A673 (cell line): ENCODE results near the gene PTX4. TPM values are rescaled to one million over a fixed set of nuclear protein-coding genes. Genes with fewer than 3 reads are reported as not detected.

ENCODE experiments used
- BruUV-seq: library from RNA; stranded (reverse); fragments of 400-500 nt; replicated peaks from 2 replicates; lab custom pipeline; 2021; lab: Mats Ljungman, UMichigan
- CTCF ChIA-PET: fragments of 300-600 bp; sonication (Branson Sonifier 250); formaldehyde crosslinking; loops from one replicate; lab custom pipeline; 2022; ENCODE audit warnings: antibody characterized with exemption; lab: Charles Lee
- POLR2A ChIA-PET: fragments of 300-600 bp; sonication (Branson Sonifier 250); formaldehyde crosslinking; loops from one replicate; lab custom pipeline; 2022; ENCODE audit warnings: antibody characterized with exemption; ENCODE audit not compliant: low non-redundant PET; lab: Charles Lee
- DNase-seq: peaks from one replicate; pipeline ENCODE4 v3.0.0-alpha.2; 2015; ENCODE audit warnings: low spot score
- H3K27ac ChIP-seq: fragments of 200-600 bp; sonication (generic); 2 replicates; pipeline ENCODE4 v1.5.1; 2016; ENCODE audit warnings: mixed run types, low read depth, mild to moderate bottlenecking, mixed read lengths, antibody characterized with exemption, low read length; ENCODE audit not compliant: poor library complexity, severe bottlenecking
- H3K27me3 ChIP-seq: fragments of 200-600 bp; sonication (generic); replicated peaks from 2 replicates; pipeline ENCODE4 v1.6.1; 2017; ENCODE audit warnings: mixed run types, low read depth, mild to moderate bottlenecking, mixed read lengths, antibody characterized with exemption, low read length; ENCODE audit not compliant: insufficient read depth, poor library complexity
- H3K36me3 ChIP-seq: fragments of 200-600 bp; sonication (generic); 2 replicates; pipeline ENCODE4 v1.6.1; 2016; ENCODE audit warnings: mixed run types, mild to moderate bottlenecking, mixed read lengths, antibody characterized with exemption, low read length; ENCODE audit not compliant: insufficient read depth, poor library complexity, severe bottlenecking
- H3K4me1 ChIP-seq: fragments of 200-600 bp; sonication (generic); 2 replicates; pipeline ENCODE4 v1.6.1; 2017; ENCODE audit warnings: mixed run types, mild to moderate bottlenecking, mixed read lengths, antibody characterized with exemption, low read length; ENCODE audit not compliant: insufficient read depth, poor library complexity, severe bottlenecking
- H3K4me3 ChIP-seq: fragments of 200-600 bp; sonication (generic); 2 replicates; pipeline ENCODE4 v1.5.1; 2016; ENCODE audit warnings: low read depth, mixed run types, mild to moderate bottlenecking, mixed read lengths, low read length; ENCODE audit not compliant: poor library complexity, severe bottlenecking
- H3K9me3 ChIP-seq: fragments of 200-600 bp; sonication (generic); 2 replicates; pipeline ENCODE4 v1.6.1; 2016; ENCODE audit warnings: mixed run types, low read depth, mild to moderate bottlenecking, mixed read lengths, antibody characterized with exemption, low read length; ENCODE audit not compliant: poor library complexity, severe bottlenecking
- EZH2 ChIP-seq: fragments of 200-600 bp; sonication (generic); IDR thresholded peaks from 2 replicates; pipeline ENCODE4 v1.6.1; 2017; ENCODE audit warnings: borderline replicate concordance, low read depth, mild to moderate bottlenecking, mixed read lengths, antibody characterized with exemption, low read length; ENCODE audit not compliant: poor library complexity, severe bottlenecking
- intact Hi-C: fragments of 100-400 bp; cut with micrococcal nuclease; formaldehyde crosslinking; loops from one replicate; pipeline ENCODE4 v1.10.0; 2022; ENCODE audit not compliant: unreplicated experiment
- total RNA-seq: library from RNA; stranded (reverse); gene quantifications from 2 replicates; pipeline ENCODE4 v1.2.3, GENCODE V29; 2021
- TF ChIP-seq, protein P1 (sequence below): fragments of 300-800, 200-600 bp; sonication (generic); conservative IDR thresholded peaks from 2 replicates; pipeline ENCODE4 v1.5.1; 2017; ENCODE audit warnings: low read depth, mild to moderate bottlenecking, antibody characterized with exemption, low read length, moderate library complexity, mixed read lengths

Gene PTX4
- total RNA-seq, 1 experiment from 2014 or later: not detected

DNA sequence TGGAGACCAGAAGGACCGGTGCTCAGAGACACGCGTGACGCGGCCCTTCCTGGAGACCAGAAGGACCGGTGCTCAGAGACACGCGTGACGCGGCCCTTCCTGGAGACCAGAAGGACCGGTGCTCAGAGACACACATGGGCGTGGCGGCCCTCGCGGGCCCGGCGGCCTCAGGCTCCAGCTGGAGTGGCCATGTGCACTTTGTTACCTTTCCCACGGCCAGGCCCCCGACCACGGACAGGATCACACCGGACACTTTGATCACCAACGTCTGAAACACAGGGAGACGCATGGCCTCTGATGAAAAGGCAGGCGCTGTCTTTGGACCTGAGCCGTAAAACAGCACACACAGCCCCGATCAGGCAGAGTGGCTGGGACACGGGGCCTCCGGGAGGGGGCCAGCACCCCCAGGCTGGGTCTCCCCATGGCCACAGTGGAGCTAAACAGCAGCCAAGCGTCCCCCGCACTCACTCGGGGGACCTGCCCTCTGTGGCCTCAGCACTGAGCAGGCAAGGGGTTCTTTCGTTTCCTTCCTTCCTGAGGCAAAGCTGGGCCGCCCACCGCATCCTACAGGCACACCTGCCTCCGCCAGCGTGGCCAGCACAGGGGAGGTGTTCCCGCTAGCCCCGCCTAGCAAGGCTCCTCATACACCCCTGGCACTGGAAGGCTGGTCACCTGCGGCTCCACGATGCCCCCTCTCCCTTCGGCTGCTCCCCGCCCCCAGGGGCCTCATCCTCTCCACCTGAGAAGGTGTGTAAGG is 31.1 kb downstream of the PTX4 start:
- Histone ChIP-seq H3K36me3 (peaks cover under 1% of the 10 kb centered on the region), H3K4me3 (no peak overlapping the region), H3K27me3 (no peaks in the 10 kb centered on the region), H3K9me3 (no peaks in the 10 kb centered on the region), H3K4me1 (no peaks in the 10 kb centered on the region), H3K27ac (no peak overlapping the region)
- CTCF ChIA-PET: no interaction called here
- BruUV-seq: no TSS peak
- intact Hi-C loops: no loop called here
- POLR2A ChIA-PET: no interaction called here
- DNase-seq: no peak
- TF ChIP-seq, protein P1, sequence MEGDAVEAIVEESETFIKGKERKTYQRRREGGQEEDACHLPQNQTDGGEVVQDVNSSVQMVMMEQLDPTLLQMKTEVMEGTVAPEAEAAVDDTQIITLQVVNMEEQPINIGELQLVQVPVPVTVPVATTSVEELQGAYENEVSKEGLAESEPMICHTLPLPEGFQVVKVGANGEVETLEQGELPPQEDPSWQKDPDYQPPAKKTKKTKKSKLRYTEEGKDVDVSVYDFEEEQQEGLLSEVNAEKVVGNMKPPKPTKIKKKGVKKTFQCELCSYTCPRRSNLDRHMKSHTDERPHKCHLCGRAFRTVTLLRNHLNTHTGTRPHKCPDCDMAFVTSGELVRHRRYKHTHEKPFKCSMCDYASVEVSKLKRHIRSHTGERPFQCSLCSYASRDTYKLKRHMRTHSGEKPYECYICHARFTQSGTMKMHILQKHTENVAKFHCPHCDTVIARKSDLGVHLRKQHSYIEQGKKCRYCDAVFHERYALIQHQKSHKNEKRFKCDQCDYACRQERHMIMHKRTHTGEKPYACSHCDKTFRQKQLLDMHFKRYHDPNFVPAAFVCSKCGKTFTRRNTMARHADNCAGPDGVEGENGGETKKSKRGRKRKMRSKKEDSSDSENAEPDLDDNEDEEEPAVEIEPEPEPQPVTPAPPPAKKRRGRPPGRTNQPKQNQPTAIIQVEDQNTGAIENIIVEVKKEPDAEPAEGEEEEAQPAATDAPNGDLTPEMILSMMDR: no peak
- TF ChIP-seq EZH2: no peak

DNA sequence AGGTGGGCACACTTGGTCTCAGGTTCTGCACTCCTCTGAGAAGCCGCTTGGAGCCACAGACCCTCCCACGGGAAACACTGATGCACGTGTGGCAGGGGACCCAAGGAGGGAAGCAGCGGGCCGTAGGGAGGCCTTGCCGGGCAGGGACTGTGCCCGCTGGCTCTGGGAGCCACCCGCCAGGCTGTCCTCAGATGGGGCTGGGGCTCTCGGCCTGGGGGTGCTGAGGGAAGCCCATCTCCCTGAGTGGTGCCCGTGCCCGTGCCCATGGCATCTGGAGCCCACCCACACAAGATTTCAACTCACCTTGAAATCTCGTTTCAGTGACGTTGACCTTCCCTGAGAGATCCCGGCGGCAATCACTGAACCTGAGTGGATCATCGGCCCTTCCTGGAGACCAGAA is 31.8 kb downstream of the PTX4 start:
- Histone ChIP-seq H3K27me3 (no peaks in the 10 kb centered on the region), H3K4me3 (no peak overlapping the region), H3K4me1 (no peaks in the 10 kb centered on the region), H3K27ac (no peak overlapping the region), H3K9me3 (no peaks in the 10 kb centered on the region), H3K36me3 (peaks cover 3% of the 10 kb centered on the region)
- intact Hi-C loops: no loop called here
- DNase-seq: no peak
- CTCF ChIA-PET: interaction anchor here (0.7 kb wide), 1 partner anchor 400 kb away, joined by 3 read pairs; no protein-coding TSS in a partner anchor
- no TSS peak for BruUV-seq
- TF ChIP-seq, protein P1: no peak
- no peak for TF ChIP-seq EZH2
- POLR2A ChIA-PET: no interaction called here

DNA sequence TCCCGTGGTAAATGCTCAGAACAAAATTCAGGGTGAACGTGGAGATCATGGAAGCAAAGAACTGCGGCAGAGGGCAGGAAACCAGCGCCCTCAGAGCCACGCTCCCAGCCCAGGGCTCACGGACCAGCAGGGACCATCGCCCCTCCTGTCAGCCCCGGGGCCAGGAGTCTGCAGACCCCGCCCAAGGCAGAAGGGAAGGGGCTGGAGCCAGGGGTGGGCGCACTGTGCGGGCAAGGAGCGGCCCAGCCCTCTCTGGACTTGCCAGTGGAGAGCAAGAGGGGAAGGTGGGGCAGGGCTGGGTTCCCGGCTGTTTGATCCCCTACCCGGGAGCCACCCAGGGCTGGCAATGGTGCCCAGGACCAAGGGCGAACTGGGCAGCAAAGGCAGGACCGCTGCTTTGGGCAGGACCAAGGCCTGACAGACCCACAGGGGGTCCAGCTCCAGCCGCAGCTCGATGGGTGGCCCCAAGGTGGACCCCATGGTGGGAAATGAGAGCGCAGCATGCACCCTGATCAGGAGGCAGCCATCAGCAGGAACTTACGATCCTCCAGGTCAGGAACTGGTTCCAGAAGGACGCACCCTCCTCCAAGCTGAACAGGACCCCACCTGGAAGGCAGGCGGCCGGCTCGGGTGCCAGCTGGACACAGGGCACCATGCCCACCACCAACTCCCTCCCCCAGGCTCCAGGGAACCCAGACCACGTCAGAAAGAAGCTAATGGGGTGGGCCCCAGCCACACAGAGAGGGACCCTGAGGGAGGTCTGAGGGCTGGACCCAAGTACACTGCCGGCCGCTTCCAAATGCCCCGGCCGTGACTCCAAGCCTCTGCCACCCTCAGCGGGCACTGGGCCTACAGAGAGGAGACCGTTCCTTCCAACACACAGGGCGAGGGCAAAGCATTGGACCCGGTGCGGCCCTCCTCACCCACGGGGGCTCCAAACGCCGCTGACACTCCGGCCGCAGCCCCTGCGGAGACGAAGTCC is 33.3 kb downstream of the PTX4 start:
- TF ChIP-seq, protein P1: no peak
- no peak for TF ChIP-seq EZH2
- Histone ChIP-seq H3K27ac (no peak overlapping the region), H3K4me3 (no peak overlapping the region), H3K36me3 (peaks cover 6% of the 10 kb centered on the region), H3K27me3 (no peaks in the 10 kb centered on the region), H3K9me3 (no peaks in the 10 kb centered on the region), H3K4me1 (no peaks in the 10 kb centered on the region)
- BruUV-seq: no TSS peak
- intact Hi-C loops: no loop called here
- POLR2A ChIA-PET: no interaction called here
- CTCF ChIA-PET: no interaction called here
- DNase-seq: no peak
